Astrocyte (in vitro differentiated cells and primary cell): ENCODE data around the gene ATAD3A. TPM values are rescaled to one million over a fixed set of nuclear protein-coding genes. Genes with fewer than 3 reads are reported as not detected.

ENCODE experiments used
- DNase-seq: peaks from one replicate; pipeline ENCODE4 v3.0.0-alpha.2; 2010; ENCODE audit warnings: low read depth
- FAIRE-seq: peaks from 2 replicates; lab custom pipeline; 2011; peaks lifted over from hg19 to GRCh38; lab: Jason Lieb, UNC
- H2AFZ ChIP-seq: 2 replicates; pipeline ENCODE4 v1.6.0; 2012; ENCODE audit warnings: low read depth, low read length, inconsistent platforms
- H3K27ac ChIP-seq: 2 replicates; pipeline ENCODE4 v1.5.1; 2011; ENCODE audit warnings: low read depth, low read length, inconsistent platforms
- H3K27me3 ChIP-seq: 2 replicates; pipeline ENCODE4 v1.6.0; 2011; ENCODE audit warnings: low read length, inconsistent platforms; ENCODE audit not compliant: insufficient read depth
- H3K36me3 ChIP-seq: 2 replicates; pipeline ENCODE4 v1.5.1; 2011; ENCODE audit warnings: low read length, inconsistent platforms; ENCODE audit not compliant: insufficient read depth
- H3K4me1 ChIP-seq: 2 replicates; pipeline ENCODE4 v1.5.1; 2011; ENCODE audit warnings: low read length, inconsistent platforms; ENCODE audit not compliant: insufficient read depth
- H3K4me2 ChIP-seq: 2 replicates; pipeline ENCODE4 v1.6.0; 2012; ENCODE audit warnings: low read length, inconsistent platforms
- H3K4me3 ChIP-seq: 2 replicates; pipeline ENCODE4 v1.5.1; 2011; ENCODE audit warnings: low read depth, mild to moderate bottlenecking, low read length, inconsistent platforms; ENCODE audit not compliant: insufficient read depth
- H3K79me2 ChIP-seq: 2 replicates; pipeline ENCODE4 v1.6.0; 2012; ENCODE audit warnings: mild to moderate bottlenecking, low read length, inconsistent platforms; ENCODE audit not compliant: insufficient read depth
- H3K9ac ChIP-seq: 2 replicates; pipeline ENCODE4 v1.6.0; 2012; ENCODE audit warnings: mild to moderate bottlenecking, low read length, inconsistent platforms
- H3K9me3 ChIP-seq: 2 replicates; pipeline ENCODE4 v1.5.1; 2012; ENCODE audit warnings: low read depth, mild to moderate bottlenecking, low read length, inconsistent platforms; ENCODE audit not compliant: insufficient read depth
- H4K20me1 ChIP-seq: 2 replicates; pipeline ENCODE4 v1.6.0; 2012; ENCODE audit warnings: low read length, inconsistent platforms; ENCODE audit not compliant: insufficient read depth
- H3K27ac Mint-ChIP-seq: one replicate; pipeline ENCODE4 v1.8.0; 2021; ENCODE audit warnings: mild to moderate bottlenecking, mixed read lengths; ENCODE audit not compliant: unreplicated experiment
- H3K27me3 Mint-ChIP-seq: one replicate; pipeline ENCODE4 v1.8.0; 2021; ENCODE audit warnings: low read depth, mixed read lengths; ENCODE audit not compliant: unreplicated experiment
- H3K36me3 Mint-ChIP-seq: one replicate; pipeline ENCODE4 v1.8.0; 2021; ENCODE audit warnings: low read depth, mixed read lengths; ENCODE audit not compliant: unreplicated experiment
- H3K4me1 Mint-ChIP-seq: one replicate; pipeline ENCODE4 v1.8.0; 2021; ENCODE audit warnings: low read depth, mixed read lengths; ENCODE audit not compliant: unreplicated experiment
- H3K4me3 Mint-ChIP-seq: one replicate; pipeline ENCODE4 v1.8.0; 2021; ENCODE audit warnings: mild to moderate bottlenecking, moderate library complexity, mixed read lengths; ENCODE audit not compliant: unreplicated experiment
- H3K9me3 Mint-ChIP-seq: one replicate; pipeline ENCODE4 v1.8.0; 2021; ENCODE audit warnings: mild to moderate bottlenecking, mixed read lengths; ENCODE audit not compliant: unreplicated experiment
- CTCF ChIP-seq: IDR thresholded peaks from 2 replicates; pipeline ENCODE4 v1.5.1; 2011; ENCODE audit warnings: low read depth, mild to moderate bottlenecking, inconsistent platforms, low read length, moderate library complexity; ENCODE audit not compliant: insufficient read depth
- EZH2 ChIP-seq: IDR thresholded peaks from 2 replicates; pipeline ENCODE4 v1.6.1; 2012; ENCODE audit warnings: mild to moderate bottlenecking, low read length, inconsistent platforms; ENCODE audit not compliant: insufficient read depth
- total RNA-seq: library from RNA; stranded (reverse); gene quantifications from 2 replicates; pipeline ENCODE4 v1.2.1, GENCODE V29; 2021

Gene ATAD3A
- total RNA-seq, 1 donor from 2014 or later = 54.9 TPM

- Mint-ChIP-seq H3K4me1 (peaks cover 16% of the 10 kb centered on the region), H3K36me3 (peaks cover 27% of the 10 kb centered on the region), H3K27me3 (no peaks in the 10 kb centered on the region), H3K4me3 (no peak overlapping the region), H3K27ac (peak overlapping the region; percentile 78), H3K9me3 (no peaks in the 10 kb centered on the region)
- Histone ChIP-seq H3K4me1 (peaks cover 6% of the 10 kb centered on the region), H3K4me3 (no peak overlapping the region), H2AFZ (no peak overlapping the region), H3K36me3 (peaks cover 19% of the 10 kb centered on the region), H3K79me2 (peaks cover 100% of the 10 kb centered on the region), H3K27me3 (no peaks in the 10 kb centered on the region), H4K20me1 (peaks cover 94% of the 10 kb centered on the region), H3K27ac (no peak overlapping the region), H3K9ac (no peak overlapping the region), H3K4me2 (peak overlapping the region; percentile 36), H3K9me3 (no peaks in the 10 kb centered on the region)
- no peak for FAIRE-seq
- no peak for DNase-seq
- TF ChIP-seq CTCF (no peak), EZH2 (no peak)
These were observed 55.9 kb downstream of the ATAD3A start for GRCh38 chr1:1567891-1568291.

GRCh38 chr1:1569341-1569740, 57.4 kb downstream of the ATAD3A start:
- H3K27ac Mint-ChIP-seq = peak overlapping the region; percentile 62
- no peaks in the 10 kb centered on the region for H3K27me3 Mint-ChIP-seq
- FAIRE-seq (no peak), DNase-seq (no peak)
- no peaks in the 10 kb centered on the region for H3K9me3 Mint-ChIP-seq
- Histone ChIP-seq H3K79me2 (peaks cover 100% of the 10 kb centered on the region), H3K4me3 (no peak overlapping the region), H2AFZ (no peak overlapping the region), H3K9me3 (no peaks in the 10 kb centered on the region), H3K36me3 (peaks cover 12% of the 10 kb centered on the region), H3K27me3 (no peaks in the 10 kb centered on the region), H3K9ac (no peak overlapping the region), H3K27ac (no peak overlapping the region), H4K20me1 (peaks cover 90% of the 10 kb centered on the region), H3K4me2 (no peak overlapping the region), H3K4me1 (peaks cover 13% of the 10 kb centered on the region)
- H3K36me3 Mint-ChIP-seq = peaks cover 19% of the 10 kb centered on the region
- H3K4me3 Mint-ChIP-seq = no peak overlapping the region
- peaks cover 19% of the 10 kb centered on the region for H3K4me1 Mint-ChIP-seq
- TF ChIP-seq CTCF = no peak
- no peak for TF ChIP-seq EZH2

GRCh38 chr1:1573843-1574720, 62.1 kb downstream of the ATAD3A start:
- peak overlapping the region; percentile 96 for H2AFZ ChIP-seq
- H3K4me1 ChIP-seq = peaks cover 12% of the 10 kb centered on the region
- peaks cover 44% of the 10 kb centered on the region for H4K20me1 ChIP-seq
- TF ChIP-seq EZH2 (no peak), CTCF (no peak)
- peaks cover 10% of the 10 kb centered on the region for H3K27me3 Mint-ChIP-seq
- H3K36me3 Mint-ChIP-seq = peaks cover 11% of the 10 kb centered on the region
- H3K9me3 ChIP-seq = no peaks in the 10 kb centered on the region
- H3K4me1 Mint-ChIP-seq = peaks cover 15% of the 10 kb centered on the region
- H3K4me3 ChIP-seq = peak overlapping the region; percentile 99
- H3K4me3 Mint-ChIP-seq = peak overlapping the region; percentile 95
- H3K9me3 Mint-ChIP-seq = no peaks in the 10 kb centered on the region
- peak overlapping the region; percentile 97 for H3K27ac ChIP-seq
- FAIRE-seq (no peak), DNase-seq (peak; percentile 41)
- peak overlapping the region; percentile 93 for H3K4me2 ChIP-seq
- H3K27ac Mint-ChIP-seq = peak overlapping the region; percentile 94
- peaks cover 56% of the 10 kb centered on the region for H3K79me2 ChIP-seq
- H3K27me3 ChIP-seq = peaks cover 6% of the 10 kb centered on the region
- peak overlapping the region; percentile 97 for H3K9ac ChIP-seq
- H3K36me3 ChIP-seq = peaks cover 3% of the 10 kb centered on the region
